Epidermal melanocyte (primary cell): Measurements from ENCODE around the gene ADCY1.

Experiments used
- DNase-seq: peaks from one replicate; pipeline ENCODE4 v3.0.0; 2011; ENCODE audit warnings: low spot score; ENCODE audit not compliant: insufficient read length

The ADCY1 gene

DNA sequence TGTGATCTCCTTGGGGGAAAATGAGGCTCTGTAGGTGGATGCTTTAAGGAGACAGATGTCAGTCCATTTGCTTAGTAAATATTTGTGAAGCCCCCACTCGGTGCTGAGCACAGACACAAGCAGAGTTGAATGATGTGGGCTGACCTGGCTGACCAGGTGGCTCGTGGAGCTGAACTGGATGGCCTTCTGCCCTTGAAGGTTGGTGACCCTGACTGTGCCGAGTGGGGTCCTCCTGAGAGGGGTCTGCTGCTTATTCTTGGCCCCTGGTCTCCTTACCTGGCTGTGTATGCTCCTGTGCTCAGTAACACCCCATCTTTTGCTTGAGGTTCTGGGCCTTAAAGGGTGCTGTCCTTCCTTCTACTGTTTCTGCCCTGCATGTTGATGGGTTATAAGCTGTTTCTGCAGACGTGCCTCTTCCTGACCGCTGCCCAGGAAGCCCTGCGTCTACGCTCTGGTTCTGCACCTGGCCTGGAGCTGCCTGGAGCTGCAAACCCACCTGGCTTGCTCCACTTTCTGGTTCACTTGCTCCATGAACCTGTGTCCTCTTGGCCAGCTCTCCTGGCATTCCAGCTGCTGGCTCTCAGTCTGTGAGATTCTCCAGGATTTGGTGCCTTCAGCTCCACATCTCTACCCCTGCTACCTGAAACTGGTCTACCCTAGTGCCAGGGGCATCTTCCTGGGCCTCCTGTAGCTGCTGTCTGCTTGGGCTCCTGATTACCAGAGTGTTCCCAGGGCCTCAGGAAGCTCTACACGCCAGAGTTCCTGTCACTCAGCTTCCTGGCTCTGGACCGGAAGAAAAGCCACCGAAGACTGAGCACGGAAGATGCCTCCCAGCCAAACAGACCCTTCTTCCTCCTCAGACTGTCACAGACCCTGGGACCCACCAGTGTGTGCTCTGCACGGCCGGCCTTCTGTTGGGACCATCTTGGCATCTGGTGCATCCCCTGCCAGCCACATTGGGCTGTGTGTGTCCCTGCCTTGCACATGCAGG is 76.5 kb downstream of the ADCY1 start:
- no peak for DNase-seq

DNA sequence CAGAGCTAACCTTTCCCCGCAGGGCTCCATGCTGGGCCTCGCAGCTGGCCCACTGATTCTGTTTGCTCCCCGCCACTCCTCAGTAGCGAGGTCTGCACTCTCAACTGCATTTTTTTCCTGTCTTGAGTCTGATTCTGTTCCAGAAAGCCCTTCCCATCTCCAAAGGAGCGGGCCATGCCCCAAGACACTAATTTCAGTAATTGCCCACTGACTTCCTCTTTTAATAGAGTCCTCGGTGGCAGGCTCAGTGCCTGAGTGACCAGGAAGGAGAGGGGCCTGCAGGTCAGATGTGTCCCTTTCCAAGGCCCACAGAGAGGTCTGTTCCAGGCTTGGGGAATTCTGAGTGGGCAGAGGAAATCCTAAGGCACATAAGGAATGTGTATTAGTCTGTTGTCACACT is 77.4 kb downstream of the ADCY1 start:
- no peak for DNase-seq

DNA sequence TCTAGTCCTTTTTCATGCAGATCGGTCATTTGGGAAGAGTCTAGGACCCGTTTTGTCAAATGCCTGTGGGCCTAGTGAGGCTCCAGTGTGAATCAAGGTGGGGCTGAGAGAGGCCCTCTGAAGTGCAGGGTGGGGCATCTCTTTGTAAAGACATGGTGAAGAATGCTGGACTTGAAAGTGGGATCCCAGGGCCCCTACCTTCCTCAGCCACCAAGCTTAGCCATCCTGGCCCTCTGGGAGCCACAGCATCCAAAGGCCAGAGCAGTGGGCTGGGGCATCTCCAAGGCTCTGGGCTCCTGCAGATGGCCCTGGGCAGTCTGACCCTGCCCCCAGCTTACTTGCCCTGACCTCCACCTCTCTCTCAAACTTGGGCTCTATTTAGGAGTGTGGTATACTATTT is 78.5 kb downstream of the ADCY1 start:
- no peak for DNase-seq

DNA sequence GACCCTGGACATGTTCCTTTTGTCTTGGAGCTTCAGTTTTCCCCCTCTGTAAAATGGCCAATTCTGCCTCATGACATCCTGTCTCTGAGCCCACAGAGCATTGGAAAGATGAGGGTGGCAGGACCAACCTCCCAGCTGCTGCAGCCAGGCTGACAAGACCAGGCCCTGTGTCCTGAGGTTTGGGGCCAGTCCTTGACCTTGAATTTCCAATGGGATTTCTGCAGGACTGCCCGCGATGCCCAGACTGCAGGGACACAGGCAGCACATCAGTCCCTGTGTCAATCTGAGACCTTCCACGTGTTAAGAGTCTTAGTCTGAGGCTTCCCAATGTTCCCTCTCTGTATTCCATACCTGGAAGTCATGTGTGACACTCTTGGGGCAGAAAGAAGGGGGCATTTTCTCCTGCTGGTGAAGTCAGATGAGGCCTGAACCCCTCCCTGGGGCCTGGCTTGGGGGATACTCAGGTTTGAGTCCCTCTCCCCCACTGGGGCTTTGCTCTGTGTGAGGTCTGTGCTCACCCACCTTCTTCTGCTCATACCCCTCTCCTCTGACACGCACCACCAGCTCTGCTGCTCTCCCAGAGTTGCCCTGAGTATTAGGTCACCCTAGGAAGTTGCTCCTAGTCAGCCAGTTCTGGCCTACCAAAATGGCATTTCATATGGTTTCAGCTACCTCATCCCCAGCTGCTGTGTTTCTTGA is 79.2 kb downstream of the ADCY1 start:
- no peak for DNase-seq

DNA sequence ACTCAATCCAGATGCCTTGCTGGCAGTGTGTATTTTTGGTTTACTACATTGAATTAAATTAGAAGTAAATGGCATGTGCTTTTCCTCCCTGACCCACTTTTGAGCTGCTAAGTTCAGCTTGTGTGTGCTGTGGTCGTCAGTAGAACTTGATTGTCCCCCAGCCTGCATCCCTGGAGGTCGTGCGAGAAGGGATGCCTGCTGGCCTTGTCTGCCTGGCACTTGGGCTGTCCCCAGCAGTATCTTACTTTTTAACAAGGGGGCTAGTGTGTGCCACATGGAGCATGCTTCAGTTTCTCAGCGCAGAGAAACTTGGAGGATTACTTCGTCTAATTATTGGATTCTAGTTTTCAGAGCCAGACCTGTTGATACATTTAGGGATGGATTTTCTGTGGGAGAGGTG is 80.2 kb downstream of the ADCY1 start:
- DNase-seq = no peak

DNA sequence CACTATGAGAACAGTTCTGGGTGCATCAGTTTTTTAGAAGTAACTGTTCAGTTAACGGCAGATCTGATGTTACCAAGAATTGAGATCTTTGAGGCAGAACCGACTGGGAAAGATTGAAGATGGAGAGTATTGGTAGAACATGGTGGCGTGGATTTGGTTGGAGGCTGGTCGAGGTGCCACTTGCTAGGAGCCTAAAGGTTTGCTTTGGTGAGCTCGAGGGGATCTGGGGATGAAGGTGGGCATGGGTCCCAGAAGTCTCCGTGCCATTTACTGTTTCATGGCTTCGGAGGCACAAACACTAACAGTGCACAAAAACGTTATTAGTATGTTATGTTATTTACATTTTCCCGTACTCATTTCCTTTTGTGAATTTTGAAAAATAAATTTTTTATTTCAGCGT is 81.4 kb downstream of the ADCY1 start:
- no peak for DNase-seq

DNA sequence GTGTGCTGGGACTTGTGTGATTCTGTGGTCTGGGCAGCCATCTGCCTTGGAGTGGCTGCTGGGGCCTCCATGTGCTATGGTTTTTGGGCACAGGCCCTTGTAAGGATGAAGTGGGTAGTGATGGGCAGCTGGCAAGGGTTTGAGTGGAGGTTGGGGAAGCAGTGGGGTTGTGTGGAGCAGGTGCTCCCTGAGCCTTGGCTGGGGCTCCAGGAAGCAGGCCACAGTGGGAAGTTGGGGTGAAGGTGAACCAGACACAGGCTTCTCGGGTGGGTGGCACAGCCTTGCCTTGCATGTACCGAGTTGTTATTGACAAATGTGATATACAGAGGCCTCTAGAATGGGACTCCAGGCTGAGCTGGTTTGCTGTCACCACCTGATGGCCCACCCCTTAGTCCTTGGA is 82.3 kb downstream of the ADCY1 start:
- no peak for DNase-seq

DNA sequence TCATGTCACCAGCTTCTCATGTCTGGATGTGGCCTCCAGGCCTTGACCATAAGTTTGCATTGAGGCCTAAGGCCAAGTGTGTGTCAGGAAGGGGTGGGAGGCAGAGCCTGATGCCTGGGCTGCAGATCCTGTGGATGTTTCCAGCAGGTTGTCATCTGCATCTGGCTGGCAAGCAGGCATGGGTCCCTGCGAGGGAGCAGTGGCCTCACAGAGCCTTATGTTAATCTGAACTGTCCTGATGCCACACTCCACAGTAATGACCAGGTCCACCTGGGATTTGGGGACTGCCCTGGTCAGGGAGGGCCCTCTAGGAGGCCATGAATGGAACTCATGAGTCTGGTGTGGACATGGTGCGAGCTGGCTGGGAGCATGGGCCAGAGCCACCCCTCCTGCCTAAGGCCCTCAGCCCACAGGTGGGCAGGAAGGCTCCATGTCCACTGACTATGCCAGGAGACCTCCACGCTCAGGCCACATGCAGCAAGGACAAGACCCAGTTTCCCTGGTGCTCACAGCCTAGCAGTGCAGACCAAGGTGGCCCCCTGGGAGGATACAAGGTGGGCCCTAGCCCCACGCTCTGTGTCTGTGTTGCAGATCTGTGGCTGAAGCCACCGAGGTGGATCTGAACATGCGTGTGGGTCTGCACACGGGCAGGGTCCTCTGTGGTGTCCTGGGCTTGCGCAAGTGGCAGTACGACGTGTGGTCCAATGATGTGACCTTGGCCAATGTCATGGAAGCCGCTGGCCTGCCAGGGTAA is 83.1 kb downstream of the ADCY1 start:
- no peak for DNase-seq

DNA sequence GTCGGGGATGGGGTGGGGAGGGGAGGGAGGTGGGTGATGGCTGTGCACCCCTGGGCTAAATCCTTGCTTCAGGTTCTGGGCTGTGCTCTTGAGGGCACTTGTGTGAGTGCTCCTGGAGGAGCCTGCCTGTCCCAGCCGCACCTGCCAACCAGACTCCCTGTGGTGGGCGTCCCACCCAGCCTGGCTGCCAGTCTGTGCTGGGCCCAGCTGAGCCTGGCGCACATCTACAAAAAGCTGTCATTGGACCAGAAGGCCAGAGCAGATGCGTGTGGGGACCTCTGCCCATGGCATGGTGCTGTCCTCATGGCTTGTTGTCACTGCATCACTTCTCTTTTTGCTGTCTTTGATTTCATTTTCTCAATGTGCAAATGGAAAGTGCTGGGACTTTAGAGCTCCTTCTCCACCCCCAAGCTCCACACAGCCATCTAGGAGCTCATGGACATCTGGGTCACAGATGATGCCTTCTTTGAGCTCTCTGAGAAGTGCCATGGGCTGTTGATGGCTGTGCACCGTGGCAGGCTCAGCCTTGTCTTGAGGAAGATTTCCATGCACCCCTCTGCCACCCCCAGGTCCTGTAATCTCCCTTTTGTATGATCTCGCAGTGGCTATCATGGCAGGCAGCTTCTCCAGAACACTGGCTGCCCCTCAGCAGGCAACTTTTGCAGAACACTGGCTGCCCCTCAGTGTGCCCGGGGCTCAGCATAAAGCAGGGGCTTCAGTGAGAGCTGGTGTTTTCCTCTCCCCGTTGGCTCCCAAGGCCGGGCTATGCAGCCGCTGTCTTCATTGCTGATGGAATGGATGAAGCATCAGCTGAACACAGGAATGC is 83.9 kb downstream of the ADCY1 start:
- no peak for DNase-seq

DNA sequence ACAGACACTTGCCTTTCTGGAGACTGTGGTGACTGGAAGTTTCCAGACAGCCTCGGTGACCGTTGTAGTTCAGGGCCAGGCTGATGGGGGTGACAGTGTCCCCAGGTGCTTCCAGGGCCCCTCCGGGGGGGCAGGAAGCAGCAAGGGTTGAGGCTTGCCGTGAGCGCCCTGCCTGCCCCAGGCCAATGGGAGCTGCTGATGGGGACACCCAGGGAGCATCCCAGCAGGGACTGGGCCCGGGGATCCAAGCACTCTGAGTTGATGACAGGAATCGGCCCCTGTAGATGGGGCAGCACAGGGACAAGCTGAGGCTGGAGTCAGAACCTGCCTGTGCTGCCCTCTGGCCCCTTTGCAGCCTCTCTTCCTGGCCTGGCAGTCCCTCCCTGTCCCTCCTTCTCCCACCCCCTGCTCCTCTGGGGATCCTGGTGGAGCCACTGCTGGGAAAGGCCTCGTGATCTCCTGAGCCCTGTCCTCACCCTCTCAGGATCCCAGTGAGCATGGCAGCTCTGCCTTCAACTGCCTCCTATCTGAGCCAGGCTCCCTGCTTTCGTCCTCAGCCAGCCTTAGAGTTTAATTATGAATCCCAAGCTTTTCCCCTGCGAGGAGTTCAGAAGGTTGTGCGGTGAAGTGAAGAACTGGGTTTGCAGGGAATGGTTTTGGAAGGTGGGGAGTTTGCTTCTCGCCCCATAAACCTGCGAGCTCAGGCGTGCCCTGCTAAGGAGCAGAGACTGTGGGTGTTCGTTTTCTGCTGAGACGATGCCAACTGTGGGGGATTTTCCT is 84.7 kb downstream of the ADCY1 start:
- no peak for DNase-seq

DNA sequence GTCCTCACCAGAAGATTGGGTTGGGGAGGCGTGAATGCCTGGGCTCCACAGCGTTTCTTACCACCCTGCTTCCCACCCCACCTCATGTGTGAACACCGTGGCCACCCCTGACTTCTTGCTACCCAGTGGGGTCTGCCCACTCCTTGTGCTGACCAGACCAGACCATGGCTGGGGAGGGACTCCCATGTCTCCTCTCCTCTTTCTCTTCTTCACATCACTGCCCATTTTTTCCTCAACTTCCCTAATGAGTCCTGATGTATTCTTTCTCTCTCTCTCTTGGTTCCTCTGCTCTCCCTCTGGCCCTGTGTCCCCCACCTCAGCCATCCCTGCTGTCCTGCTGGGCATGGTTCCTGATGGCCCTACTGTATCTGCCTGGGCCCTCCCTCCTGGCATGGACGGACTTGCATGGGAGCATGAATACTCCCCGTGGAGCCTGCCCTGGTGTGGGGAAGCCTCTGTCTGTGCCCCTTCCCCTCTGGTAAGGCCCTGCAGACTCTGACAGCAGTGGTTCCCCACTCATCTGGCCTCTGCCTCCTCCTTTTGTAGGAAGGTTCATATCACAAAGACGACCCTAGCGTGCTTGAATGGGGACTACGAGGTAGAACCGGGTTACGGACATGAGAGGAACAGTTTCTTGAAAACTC is 85.5 kb downstream of the ADCY1 start:
- no peak for DNase-seq

DNA sequence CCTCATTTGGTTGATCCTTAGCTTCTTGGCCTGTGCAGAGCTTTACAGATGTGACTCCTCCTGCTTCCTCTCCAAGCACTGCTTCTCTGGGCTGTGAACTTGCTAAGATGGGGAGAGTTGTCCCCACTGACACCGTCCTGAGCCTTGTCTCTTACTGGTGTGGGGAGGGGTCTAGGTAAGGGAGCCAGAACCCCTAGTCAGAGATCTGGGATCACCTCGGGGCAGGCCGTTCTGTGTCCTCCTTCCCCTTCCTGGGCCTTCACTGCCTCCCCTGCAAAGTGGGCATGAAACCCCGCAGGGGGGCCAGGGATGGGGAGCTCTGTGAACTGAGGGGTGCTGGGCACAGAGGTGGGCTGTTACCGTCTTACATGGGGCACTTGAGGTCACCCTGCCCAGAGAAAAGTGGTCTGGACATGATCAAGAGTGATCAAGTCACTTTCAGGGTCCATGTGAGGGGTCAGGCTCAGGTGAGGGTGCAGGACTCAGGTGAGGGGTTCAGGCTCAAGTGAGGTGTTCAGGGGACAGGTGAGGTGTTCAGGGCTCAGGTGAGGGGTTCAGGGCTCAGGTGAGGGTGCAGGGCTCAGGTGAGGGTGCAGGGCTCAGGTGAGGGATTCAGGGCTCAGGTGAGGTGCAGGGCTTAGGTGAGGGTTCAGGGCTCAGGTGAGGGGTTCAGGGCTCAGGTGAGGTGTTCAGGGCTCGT is 86.2 kb downstream of the ADCY1 start:
- DNase-seq = no peak

DNA sequence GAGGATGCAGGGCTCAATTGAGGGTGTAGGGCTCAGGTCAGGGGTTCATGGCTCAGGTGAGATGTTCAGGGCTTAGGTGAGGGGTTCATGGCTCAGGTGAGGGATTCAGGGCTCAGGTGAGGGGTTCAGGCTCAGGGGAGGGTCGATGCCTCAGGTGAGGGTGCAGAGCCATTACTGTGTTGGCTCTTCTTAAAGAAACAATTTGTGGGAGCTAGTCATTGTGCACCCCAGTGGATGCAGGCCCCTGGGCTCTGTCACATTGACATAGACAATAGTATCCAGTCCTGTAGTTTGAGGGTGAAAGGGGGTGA is 86.7 kb downstream of the ADCY1 start:
- no peak for DNase-seq

DNA sequence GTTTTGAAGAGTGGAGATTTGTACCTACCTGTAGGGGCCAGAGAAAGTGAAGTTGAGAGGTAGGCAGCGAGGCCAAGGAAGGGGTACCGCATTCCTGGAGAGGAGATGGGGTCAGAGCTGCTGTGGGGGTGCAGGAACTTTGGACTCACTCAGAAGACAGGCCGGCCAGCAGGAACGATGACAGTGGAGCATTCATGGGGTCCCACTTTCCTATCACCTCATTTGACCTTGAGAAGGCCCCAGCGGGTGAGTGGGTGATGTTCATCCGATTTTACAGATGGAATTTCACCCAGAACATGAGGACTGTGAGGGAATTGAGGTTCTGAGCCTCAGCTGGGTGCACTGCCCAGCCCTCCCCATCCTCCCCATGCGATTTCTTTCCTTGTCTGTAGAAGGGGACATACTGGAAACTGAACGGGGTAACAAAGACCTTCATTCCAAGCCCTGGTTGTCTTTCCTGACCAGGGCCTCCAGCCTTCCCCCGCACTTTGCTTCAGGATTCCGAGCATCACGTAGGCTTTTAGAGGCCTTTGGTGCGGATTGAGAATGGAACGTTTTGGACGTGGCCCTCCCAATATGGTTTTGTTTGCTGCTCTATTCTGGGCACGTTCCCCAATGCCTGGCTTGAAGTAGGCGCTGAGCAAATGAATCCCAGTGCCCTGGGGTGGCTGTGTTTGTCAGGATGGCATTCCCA is 87.3 kb downstream of the ADCY1 start:
- DNase-seq = no peak

DNA sequence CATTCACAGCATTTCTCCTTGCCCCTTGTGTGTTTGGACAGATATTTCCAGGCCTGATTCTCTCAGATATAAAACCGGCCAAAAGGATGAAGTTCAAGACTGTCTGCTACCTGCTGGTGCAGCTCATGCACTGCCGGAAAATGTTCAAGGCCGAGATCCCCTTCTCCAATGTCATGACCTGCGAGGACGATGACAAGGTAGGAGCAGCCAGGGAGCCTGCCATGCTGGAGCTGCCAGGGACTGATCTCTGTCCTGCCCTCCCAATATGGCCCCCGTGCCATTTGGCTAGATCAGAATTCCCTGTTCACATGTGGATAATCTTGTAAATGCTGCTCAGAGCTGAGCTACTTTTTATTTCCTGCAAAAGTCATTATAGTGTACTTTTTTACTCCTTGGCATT is 87.8 kb downstream of the ADCY1 start:
- DNase-seq = no peak

DNA sequence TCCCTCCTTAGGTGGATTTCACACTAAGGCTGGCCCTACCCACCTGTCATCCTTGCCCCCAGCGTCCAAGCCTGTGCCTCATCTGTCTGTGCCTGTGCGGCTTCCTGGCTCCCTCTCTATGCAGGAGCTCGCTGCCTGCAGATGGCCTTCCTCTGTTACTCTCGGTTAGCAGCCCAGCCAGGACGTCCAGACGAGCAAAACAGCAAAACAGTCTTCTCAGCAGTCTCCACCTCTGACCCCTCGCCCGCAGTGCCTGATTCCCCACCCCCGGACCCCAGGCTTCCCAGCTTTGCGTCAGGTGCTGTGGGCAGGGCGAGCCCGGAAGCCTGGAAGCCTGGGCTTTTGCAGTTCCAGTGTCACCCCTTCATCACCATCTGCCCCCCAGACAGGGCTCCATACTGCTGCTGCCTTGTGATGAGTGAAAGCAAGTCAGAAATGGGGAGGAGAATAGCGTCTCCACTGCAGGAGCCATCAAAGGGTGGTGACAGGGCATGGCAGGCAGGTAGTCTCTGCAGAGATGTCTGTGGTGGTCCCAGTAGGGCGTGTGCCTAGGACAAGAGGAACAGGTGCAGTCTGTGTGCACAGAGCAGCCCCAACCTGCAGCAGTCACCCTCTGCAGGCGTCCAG is 88.5 kb downstream of the ADCY1 start:
- no peak for DNase-seq

DNA sequence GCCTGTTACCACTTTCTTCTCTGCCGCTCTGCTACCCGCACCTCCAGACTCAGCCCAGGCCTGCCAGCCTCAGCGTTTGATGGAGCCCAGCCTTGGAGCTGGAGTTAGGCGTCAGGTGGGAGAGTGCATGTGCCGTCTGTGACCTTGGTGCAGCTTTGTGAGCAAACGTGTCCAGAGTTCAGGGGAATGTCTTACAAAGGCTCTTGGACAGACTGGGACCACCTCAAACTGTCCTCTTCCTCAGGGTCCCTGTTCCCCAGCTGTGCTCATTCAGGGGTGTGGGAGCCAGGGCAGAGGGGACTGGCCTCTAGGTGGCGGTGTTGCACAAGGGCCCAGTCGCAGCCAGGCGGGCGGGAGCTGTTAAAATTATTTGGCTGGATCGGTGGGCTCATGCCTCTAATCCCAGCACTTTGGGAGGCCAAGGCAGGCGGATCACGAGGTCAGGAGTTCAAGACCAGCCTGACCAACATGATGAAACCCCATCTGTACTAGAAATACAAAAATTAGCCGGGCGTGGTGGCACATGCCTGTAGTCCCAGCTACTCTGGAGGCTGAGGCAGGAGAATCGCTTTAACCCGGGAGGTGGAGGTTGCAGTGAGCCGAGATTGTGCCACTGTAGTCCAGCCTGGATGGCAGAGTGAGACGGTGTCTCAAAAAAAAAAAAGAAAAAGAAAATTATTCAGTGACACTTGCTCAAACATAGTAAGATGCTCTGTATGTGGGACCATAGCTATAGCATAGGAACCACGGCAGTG is 89.2 kb downstream of the ADCY1 start:
- no peak for DNase-seq
